Activated CD4-positive, alpha-beta T cell treated with anti-CD3 and anti-CD28 coated beads for 36 hours (primary cell): Measurements from ENCODE around the gene PDE9A. TPM values are rescaled to one million over a fixed set of nuclear protein-coding genes. Genes with fewer than 3 reads are reported as not detected.

ENCODE experiments used
- ATAC-seq: fragments of 200-7000 bp; cut with Tn5 transposase; one replicate; pipeline ENCODE4 v1.10.0; 2021; ENCODE audit warnings: mild to moderate bottlenecking, moderate library complexity
- CTCF ChIA-PET: fragments of 350-600 bp; sonication (Branson Sonifier 250); formaldehyde crosslinking; loops from one replicate; lab custom pipeline; 2021; ENCODE audit warnings: antibody characterized with exemption; lab: Charles Lee
- POLR2A ChIA-PET: fragments of 350-600 bp; sonication (Branson Sonifier 250); formaldehyde crosslinking; loops from one replicate; lab custom pipeline; 2021; ENCODE audit warnings: antibody characterized with exemption, inconsistent platforms; lab: Charles Lee
- DNase-seq: peaks from one replicate; pipeline ENCODE4 v3.0.0-alpha.2; 2020
- H3K27ac Mint-ChIP-seq: one replicate; pipeline ENCODE4 v1.8.0; 2021; ENCODE audit warnings: mixed read lengths
- H3K27me3 Mint-ChIP-seq: one replicate; pipeline ENCODE4 v1.8.0; 2021; ENCODE audit warnings: mixed read lengths
- H3K36me3 Mint-ChIP-seq: one replicate; pipeline ENCODE4 v1.8.0; 2021; ENCODE audit warnings: low read depth, mixed read lengths
- H3K4me1 Mint-ChIP-seq: one replicate; pipeline ENCODE4 v1.8.0; 2021; ENCODE audit warnings: mixed read lengths
- H3K4me3 Mint-ChIP-seq: one replicate; pipeline ENCODE4 v1.8.0; 2021; ENCODE audit warnings: mild to moderate bottlenecking, moderate library complexity, mixed read lengths
- H3K9me3 Mint-ChIP-seq: one replicate; pipeline ENCODE4 v1.8.0; 2021; ENCODE audit warnings: low read depth, mixed read lengths
- intact Hi-C, 2 experiments: fragments of 100-400 bp; cut with DNase I in 1 of 2; cut with micrococcal nuclease in 1 of 2; formaldehyde crosslinking; loops; one replicate each; pipeline versions ENCODE4 v1.14.2 to v1.15.1; 2022 to 2024; cut with DNase I, micrococcal nuclease
- total RNA-seq, 2 experiments: library from RNA; stranded (reverse); gene quantifications; one replicate each; pipeline ENCODE4 v1.2.3, GENCODE V29; 2021

Gene PDE9A
- total RNA-seq, 2 experiments from 2014 or later, result 7.1 to 7.3 TPM

DNA sequence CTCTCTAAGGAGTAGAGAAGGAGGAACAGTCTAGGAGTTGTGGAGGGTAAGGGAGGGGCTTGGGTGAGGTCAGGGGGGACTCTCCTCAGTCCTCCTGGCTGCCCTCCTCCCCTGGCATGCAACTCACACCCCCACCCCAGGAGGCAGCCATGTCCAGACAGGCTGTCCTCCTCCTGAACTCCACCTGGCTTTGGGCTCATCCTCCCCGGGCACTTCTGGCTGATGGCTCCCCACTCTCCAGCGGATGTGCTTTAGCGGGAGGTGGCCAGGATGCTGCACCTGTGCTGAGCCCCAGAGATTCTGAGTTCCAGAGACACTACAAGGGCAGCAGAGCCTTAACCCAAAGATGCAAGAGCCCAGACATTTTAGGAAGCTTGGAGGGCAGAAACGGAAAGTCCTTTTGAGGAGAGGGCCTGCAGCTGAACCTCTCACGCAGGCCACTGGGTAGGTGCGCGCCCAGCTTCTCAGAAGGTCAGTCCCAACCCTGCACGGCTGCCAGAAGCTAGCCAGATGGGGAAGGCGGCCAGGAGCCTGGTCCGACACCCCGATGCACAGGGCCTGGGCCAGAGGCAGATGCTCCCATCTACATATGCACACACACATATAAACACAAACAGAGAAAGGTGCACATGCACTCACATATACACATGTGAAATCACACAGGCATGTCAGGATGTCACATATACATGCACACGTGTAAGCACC, 83.4 kb downstream of the PDE9A start:
- intact Hi-C loops, result loop anchor here in 1 of 2 experiments (5.0 kb wide), 1 partner anchor 81 kb away; no protein-coding TSS in a partner anchor
- H3K27ac Mint-ChIP-seq, result peak overlapping the region; percentile 96
- no peaks in the 10 kb centered on the region for H3K9me3 Mint-ChIP-seq
- ATAC-seq, result no peak
- peaks cover 37% of the 10 kb centered on the region for H3K4me1 Mint-ChIP-seq
- no peaks in the 10 kb centered on the region for H3K27me3 Mint-ChIP-seq
- POLR2A ChIA-PET, result no interaction called here
- peaks cover 2% of the 10 kb centered on the region for H3K36me3 Mint-ChIP-seq
- CTCF ChIA-PET, result no interaction called here
- DNase-seq, result no peak
- H3K4me3 Mint-ChIP-seq, result no peak overlapping the region

DNA sequence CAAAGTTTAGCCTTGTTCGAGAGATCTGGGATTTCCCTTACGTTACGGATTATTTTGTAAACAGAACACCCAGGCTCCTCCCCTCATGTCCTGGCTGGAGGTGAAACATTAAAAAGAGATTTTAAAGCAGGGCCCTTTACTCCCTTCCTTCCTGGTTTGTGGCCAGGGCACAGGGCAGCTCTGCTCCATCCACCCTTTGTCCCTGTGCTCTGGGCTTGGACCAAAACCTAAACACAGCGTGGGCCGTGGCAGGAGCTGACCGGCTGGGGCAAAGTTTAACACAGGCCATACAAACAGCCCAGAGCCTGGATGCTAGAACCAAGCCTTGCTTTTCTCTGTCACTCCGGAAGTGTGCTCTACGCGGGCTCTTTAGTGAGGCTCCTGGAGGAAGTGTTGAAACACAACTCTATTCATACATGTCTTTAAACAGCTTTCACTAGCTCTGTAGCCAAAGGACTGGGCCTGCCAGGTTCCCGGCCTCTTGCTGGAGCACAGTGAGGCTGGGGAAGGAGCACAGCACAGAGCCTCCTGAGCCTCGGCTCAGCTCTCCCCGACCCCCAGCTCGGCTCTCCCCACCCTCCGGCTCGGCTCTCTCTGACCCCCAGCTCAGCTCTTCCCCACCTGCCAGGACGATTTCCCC, 84.7 kb downstream of the PDE9A start:
- peak; percentile 90 for ATAC-seq
- Mint-ChIP-seq H3K36me3 (peaks cover 2% of the 10 kb centered on the region), H3K9me3 (no peaks in the 10 kb centered on the region), H3K4me1 (peaks cover 37% of the 10 kb centered on the region), H3K27ac (peak overlapping the region; percentile 96), H3K27me3 (no peaks in the 10 kb centered on the region), H3K4me3 (no peak overlapping the region)
- ChIA-PET CTCF (interaction anchor here (0.7 to 1.4 kb wide), 3 partner anchors 9 to 439 kb away, joined by 3 read pairs; no protein-coding TSS in a partner anchor), POLR2A (interaction anchor here (0.5 to 1.5 kb wide), 5 partner anchors 9 to 155 kb away, joined by 3 to 8 read pairs (median 3); partner anchors contain the start of gene NDUFV3)
- intact Hi-C loops, result loop anchor here in 1 of 2 experiments (5.0 kb wide), 1 partner anchor 79 kb away; no protein-coding TSS in a partner anchor
- peak; percentile 53 for DNase-seq

DNA sequence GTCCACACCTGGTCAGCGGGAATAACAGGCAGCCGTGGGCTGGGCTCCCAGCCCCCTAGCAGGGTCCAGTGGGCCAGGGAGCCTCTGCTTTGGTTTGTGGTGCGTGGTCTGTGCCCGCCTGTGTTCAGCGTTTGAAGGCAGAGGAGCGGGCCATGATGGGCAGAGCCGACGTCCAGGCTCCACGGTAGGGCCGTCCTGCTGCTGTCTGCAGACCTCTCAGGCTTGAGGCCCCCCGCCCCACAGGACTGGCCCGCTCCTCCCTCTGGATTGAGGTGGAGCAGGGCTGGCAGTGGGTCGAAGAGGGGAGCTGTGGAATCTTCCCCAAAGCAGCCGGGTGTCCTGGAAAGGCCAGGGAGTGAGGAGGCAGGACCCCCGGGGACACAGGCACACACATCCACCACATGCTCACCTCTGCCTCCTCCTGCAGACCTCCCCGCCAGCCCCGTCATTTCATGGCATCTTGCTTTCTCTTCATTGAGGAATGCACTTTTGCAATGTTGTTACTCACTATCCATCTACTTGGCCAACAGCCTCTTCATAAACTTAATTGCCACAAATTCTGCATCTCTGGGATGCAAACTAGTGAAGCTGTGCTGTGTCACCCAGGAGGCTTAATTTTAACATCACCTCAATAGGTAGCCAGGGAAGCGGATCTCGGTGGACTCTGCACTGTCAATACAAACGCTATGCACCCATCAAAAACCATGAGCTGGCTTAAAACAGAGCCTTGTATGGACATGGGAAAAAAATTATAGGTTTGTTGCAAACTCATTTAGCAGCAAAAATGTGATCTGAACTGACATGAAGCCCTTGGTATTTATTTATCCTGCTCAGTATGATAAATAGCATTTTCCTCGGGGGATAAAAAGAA, 85.9 kb downstream of the PDE9A start:
- Mint-ChIP-seq H3K9me3 (no peaks in the 10 kb centered on the region), H3K4me3 (no peak overlapping the region), H3K27ac (peak overlapping the region; percentile 69), H3K36me3 (peaks cover 2% of the 10 kb centered on the region), H3K27me3 (no peaks in the 10 kb centered on the region), H3K4me1 (peaks cover 33% of the 10 kb centered on the region)
- POLR2A ChIA-PET, result interaction anchor here (1.5 kb wide), 1 partner anchor 8 kb away, joined by 8 read pairs; no protein-coding TSS in a partner anchor
- CTCF ChIA-PET, result no interaction called here
- no peak for DNase-seq
- intact Hi-C loops, result loop anchor here in 1 of 2 experiments (5.0 kb wide), 1 partner anchor 78 kb away; no protein-coding TSS in a partner anchor
- ATAC-seq, result no peak

DNA sequence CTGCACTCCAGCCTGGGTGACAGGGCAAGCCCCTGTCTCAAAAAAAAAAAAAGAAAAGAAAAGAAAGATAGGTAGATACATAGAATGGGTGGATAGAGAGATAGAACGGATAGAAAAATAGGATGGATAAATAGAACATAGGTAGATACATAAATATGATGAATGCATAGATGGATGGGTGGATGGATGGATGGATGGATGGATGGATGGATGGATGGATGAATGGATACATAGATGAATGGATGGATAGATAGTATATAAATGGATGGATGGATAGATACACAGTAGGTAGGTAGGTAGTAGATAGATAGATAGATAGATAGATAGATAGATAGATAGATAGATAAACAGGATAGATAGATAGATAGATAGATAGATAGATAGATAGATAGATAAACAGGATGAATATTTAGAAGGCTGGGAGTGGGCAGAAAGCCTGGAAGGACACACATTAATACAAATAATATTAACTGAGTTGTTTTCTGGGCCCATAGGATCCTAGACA, 87.0 kb downstream of the PDE9A start:
- Mint-ChIP-seq H3K36me3 (no peaks in the 10 kb centered on the region), H3K4me1 (peaks cover 24% of the 10 kb centered on the region), H3K27me3 (no peaks in the 10 kb centered on the region), H3K27ac (no peak overlapping the region), H3K9me3 (no peaks in the 10 kb centered on the region), H3K4me3 (no peak overlapping the region)
- POLR2A ChIA-PET, result no interaction called here
- ATAC-seq (no peak), DNase-seq (no peak)
- intact Hi-C loops, result no loop called here
- CTCF ChIA-PET, result no interaction called here

DNA sequence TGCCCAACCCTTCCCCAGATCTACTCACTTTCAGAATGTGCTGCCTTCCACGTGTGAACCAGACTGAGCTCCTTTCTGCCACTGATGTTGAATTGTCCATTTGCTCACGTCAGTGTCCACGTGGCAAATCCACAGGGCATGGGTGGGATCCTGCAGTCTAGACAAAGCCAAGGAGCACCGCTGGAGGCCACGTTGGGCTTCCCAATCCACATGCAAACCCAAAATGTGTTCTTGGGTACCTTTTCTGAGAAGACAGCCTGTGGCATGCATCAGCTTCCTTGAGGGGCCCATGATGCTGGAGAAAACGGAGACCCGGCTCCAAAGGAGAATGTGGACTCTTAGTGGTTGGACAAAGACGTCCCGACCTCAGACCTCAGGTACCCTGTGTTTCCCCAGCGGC, 87.6 kb downstream of the PDE9A start:
- ChIA-PET CTCF (no interaction called here), POLR2A (no interaction called here)
- DNase-seq (no peak), ATAC-seq (no peak)
- Mint-ChIP-seq H3K36me3 (no peaks in the 10 kb centered on the region), H3K27me3 (no peaks in the 10 kb centered on the region), H3K4me3 (no peak overlapping the region), H3K9me3 (no peaks in the 10 kb centered on the region), H3K4me1 (peaks cover 25% of the 10 kb centered on the region), H3K27ac (no peak overlapping the region)
- intact Hi-C loops, result no loop called here

DNA sequence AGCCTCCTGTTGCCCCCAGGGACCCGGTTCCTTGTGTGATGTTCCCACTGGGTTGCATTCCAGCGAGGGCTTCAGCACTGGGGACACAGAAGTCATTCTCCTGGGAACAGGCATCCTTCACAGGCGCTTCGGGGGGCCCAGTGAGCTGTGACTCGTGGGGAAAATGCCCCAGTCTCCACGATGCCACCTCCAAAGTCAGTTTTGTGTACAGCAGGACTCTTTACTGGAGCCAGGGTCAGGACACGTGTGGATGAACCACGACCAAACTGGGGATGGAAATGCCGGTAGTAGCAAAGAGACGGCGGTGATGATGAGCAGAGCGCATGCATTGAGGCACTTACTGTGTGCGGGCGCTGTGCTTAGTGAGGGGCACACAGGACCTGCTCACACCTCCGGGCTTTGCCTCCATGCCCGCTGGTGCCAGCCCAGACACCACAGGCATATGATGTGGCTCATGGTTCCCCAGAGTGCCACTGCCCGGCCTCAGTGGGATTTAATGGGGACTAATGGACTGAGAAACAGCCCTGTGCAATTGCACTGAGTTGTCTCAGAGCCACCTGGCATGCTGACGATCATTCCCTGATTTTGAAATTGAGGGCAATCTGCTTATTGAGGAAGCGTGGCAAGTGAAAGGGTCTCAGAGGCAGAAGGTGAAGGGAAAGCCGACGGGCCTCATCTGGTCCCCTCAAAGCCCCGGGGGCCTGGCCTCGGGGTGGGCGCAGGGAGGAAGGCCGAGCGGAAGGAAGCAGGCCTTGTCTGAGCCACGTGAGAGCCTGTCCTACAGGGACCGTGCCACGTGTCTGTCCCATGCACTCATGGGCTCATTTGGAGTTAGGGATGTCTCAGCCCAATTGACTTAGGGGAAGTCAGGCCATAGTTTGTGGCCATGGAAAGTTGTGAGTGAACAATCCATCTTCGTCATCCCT, 91.4 kb downstream of the PDE9A start:
- ATAC-seq, result no peak
- CTCF ChIA-PET, result interaction anchor here (0.8 kb wide), 1 partner anchor 66 kb away, joined by 3 read pairs; no protein-coding TSS in a partner anchor
- Mint-ChIP-seq H3K9me3 (no peaks in the 10 kb centered on the region), H3K4me1 (peaks cover 19% of the 10 kb centered on the region), H3K27ac (peak overlapping the region; percentile 0), H3K36me3 (no peaks in the 10 kb centered on the region), H3K4me3 (no peak overlapping the region), H3K27me3 (no peaks in the 10 kb centered on the region)
- intact Hi-C loops, result loop anchor here (5.0 kb wide), 1 partner anchor 62 kb away; no protein-coding TSS in a partner anchor
- DNase-seq, result no peak
- POLR2A ChIA-PET, result no interaction called here

DNA sequence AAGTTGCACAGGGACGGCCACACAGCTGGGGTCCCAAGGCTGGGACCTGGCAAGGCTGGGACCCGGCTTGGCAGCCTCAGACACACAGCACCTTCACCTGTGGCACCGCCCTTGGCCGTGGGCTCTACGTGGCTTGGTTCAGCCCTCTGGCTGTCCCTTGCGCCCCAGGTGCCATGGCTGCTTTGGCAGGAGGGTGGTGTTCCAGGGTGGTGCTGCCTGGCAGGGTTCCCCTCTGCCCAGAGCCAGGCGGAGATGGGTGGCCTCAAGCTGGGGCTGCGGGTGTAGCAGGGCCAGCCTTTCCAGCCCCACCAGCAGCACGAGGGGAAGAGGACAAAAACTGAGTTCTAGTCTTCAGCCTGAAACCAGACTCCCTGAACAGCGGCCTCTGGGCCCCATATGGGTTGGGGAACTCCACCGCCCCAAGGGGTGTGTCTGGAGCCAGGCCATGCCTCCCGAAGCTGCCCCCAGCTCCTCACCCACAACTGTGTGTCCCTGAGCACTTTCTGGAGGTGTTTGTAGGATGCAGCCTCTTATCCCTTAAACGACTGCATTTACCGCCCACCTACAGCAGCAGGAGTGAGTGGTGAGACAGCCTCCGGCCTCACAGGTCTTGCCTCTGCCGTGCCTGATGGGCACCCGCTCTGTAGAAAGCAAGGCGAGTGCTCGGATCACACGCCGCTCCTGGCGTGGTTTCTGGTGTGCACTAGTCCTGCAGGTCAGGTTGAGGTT, 92.3 kb downstream of the PDE9A start:
- ATAC-seq, result peak; percentile 28
- H3K27me3 Mint-ChIP-seq, result no peaks in the 10 kb centered on the region
- no peaks in the 10 kb centered on the region for H3K36me3 Mint-ChIP-seq
- intact Hi-C loops, result loop anchor here (5.0 kb wide), 1 partner anchor 63 kb away; no protein-coding TSS in a partner anchor
- peaks cover 19% of the 10 kb centered on the region for H3K4me1 Mint-ChIP-seq
- peak; percentile 39 for DNase-seq
- H3K27ac Mint-ChIP-seq, result peak overlapping the region; percentile 91
- POLR2A ChIA-PET, result interaction anchor here (2.2 kb wide), 1 partner anchor 7 kb away, joined by 8 read pairs; no protein-coding TSS in a partner anchor
- CTCF ChIA-PET, result interaction anchor here (0.8 to 1.4 kb wide), 2 partner anchors 8 to 67 kb away, joined by 3 read pairs; no protein-coding TSS in a partner anchor
- H3K4me3 Mint-ChIP-seq, result no peak overlapping the region
- H3K9me3 Mint-ChIP-seq, result no peaks in the 10 kb centered on the region

DNA sequence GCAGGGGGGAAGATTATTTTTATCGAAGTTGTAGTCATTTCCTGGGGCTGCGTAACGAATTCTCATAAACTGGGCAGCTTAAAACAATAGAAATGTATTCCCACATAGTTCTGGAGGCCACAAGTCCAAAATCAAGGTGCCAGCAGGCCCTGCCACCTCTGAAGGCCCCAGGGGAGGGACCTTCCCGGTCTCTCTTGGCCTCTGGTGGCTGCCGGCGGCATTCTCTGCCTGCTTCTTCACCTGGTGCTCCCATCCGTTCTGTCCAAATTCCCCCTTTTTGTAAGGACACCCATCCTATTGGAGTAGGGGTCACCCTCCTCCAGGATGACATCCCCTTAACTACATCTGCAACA, 92.8 kb downstream of the PDE9A start:
- no peak for ATAC-seq
- Mint-ChIP-seq H3K4me1 (peaks cover 19% of the 10 kb centered on the region), H3K27me3 (no peaks in the 10 kb centered on the region), H3K36me3 (no peaks in the 10 kb centered on the region), H3K9me3 (no peaks in the 10 kb centered on the region), H3K4me3 (peak overlapping the region; percentile 41), H3K27ac (peak overlapping the region; percentile 91)
- no peak for DNase-seq
- ChIA-PET POLR2A (interaction anchor here (2.2 kb wide), 1 partner anchor 8 kb away, joined by 8 read pairs; no protein-coding TSS in a partner anchor), CTCF (interaction anchor here (1.4 kb wide), 1 partner anchor 8 kb away, joined by 3 read pairs; no protein-coding TSS in a partner anchor)
- intact Hi-C loops, result loop anchor here (5.0 kb wide), 1 partner anchor 64 kb away; no protein-coding TSS in a partner anchor

DNA sequence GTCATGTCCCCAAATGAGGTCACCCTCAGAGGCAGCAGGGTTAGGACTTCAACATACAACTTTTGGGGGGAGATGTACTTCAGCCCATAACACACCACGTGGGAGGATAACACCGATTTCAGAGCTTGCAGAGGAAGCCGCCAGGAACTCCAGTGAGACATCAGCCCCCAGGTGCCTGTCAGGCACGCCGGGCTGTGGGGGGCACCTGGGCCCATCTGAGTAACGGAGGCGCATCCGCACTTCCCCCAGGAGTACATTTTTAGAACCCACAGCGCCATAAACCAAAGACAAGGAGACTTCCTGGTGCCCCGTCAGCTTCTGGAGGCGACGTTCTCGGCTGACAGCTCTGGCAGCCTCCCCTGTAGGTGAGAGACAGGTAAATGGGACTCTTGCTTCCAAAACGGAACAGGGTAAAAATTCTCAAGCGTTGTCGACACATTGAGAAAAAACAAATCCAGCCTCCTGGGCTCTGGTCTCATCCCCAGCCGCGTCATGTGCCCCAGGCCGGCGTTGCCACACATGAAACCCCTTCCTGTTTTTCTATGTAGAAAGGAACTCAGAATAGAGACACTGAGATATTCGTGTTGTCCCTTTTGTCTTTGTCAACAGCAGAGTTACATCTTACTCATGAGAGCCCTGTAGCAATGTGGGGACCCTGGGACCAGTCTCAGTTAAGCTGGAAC, 93.3 kb downstream of the PDE9A start:
- CTCF ChIA-PET, result interaction anchor here (0.9 to 1.4 kb wide), 3 partner anchors 9 to 92 kb away, joined by 3 read pairs; no protein-coding TSS in a partner anchor
- H3K9me3 Mint-ChIP-seq, result no peaks in the 10 kb centered on the region
- H3K4me3 Mint-ChIP-seq, result peak overlapping the region; percentile 41
- no peaks in the 10 kb centered on the region for H3K36me3 Mint-ChIP-seq
- POLR2A ChIA-PET, result interaction anchor here (2.2 kb wide), 1 partner anchor 8 kb away, joined by 8 read pairs; no protein-coding TSS in a partner anchor
- DNase-seq, result peak; percentile 51
- ATAC-seq, result peak; percentile 71
- H3K27me3 Mint-ChIP-seq, result no peaks in the 10 kb centered on the region
- H3K4me1 Mint-ChIP-seq, result peaks cover 19% of the 10 kb centered on the region
- intact Hi-C loops, result loop anchor here (5.0 kb wide), 1 partner anchor 64 kb away; no protein-coding TSS in a partner anchor
- H3K27ac Mint-ChIP-seq, result peak overlapping the region; percentile 91
